NCI-H128 (cell line): Measurements from ENCODE around the gene POLR3A.

Experiments
- DNase-seq: peaks from one replicate; lab custom pipeline; 2025; ENCODE audit not compliant: unreplicated experiment; lab: John Stamatoyannopoulos, UW

POLR3A gene

GRCh38 chr10:78047314-78047891 is 18.1 kb upstream of the POLR3A start:
- peak; percentile 65 for DNase-seq

GRCh38 chr10:78046711-78047269 is 17.5 kb upstream of the POLR3A start:
- DNase-seq: no peak

- no peak for DNase-seq
Observed at GRCh38 chr10:78045856-78046255, 16.5 kb upstream of the POLR3A start.

- no peak for DNase-seq
Observed at GRCh38 chr10:78045237-78045636, 15.9 kb upstream of the POLR3A start.

- DNase-seq: no peak
Observed at GRCh38 chr10:78044699-78045098, 15.4 kb upstream of the POLR3A start.

GRCh38 chr10:78044179-78044578 is 14.9 kb upstream of the POLR3A start:
- no peak for DNase-seq

GRCh38 chr10:78042752-78043104 is 13.4 kb upstream of the POLR3A start:
- DNase-seq: no peak

GRCh38 chr10:78042058-78042751 is 12.9 kb upstream of the POLR3A start:
- no peak for DNase-seq

- no peak for DNase-seq
Observed at GRCh38 chr10:78041170-78042057, 12.1 kb upstream of the POLR3A start.

GRCh38 chr10:78039743-78040142 is 10.4 kb upstream of the POLR3A start:
- DNase-seq: no peak

- no peak for DNase-seq
Observed at GRCh38 chr10:78038791-78039547, 9.7 kb upstream of the POLR3A start.

- DNase-seq: no peak
Observed at GRCh38 chr10:78038105-78038504, 8.8 kb upstream of the POLR3A start.

- DNase-seq: no peak
Observed at GRCh38 chr10:78035933-78036583, 6.7 kb upstream of the POLR3A start.

- no peak for DNase-seq
Observed at GRCh38 chr10:78035437-78035836, 6.1 kb upstream of the POLR3A start.

- DNase-seq: no peak
Observed at GRCh38 chr10:78035025-78035424, 5.7 kb upstream of the POLR3A start.

GRCh38 chr10:78033637-78034470 is 4.5 kb upstream of the POLR3A start, which contains the start of gene RPS24:
Gene RPS24, plus strand, starts transcription at chr10:78033863. Its CDS starts 39 bp downstream, at chr10:78033902.
- DNase-seq: peak; percentile 92

GRCh38 chr10:78033387-78033636 is 4.0 kb upstream of the POLR3A start:
- no peak for DNase-seq

- no peak for DNase-seq
Observed at GRCh38 chr10:78028438-78029268, 662 bp downstream of the POLR3A start.
